ENCODE results near the gene SNX27.
A peak's percentile ranks its signal among the peaks of the same experiment; 100 is the strongest.
"Not testable (repeated sequence)": the region's sequence is repeated elsewhere in the genome, so short reads cannot be mapped to it uniquely, and the experiment has no call there.

Gene SNX27

DNA sequence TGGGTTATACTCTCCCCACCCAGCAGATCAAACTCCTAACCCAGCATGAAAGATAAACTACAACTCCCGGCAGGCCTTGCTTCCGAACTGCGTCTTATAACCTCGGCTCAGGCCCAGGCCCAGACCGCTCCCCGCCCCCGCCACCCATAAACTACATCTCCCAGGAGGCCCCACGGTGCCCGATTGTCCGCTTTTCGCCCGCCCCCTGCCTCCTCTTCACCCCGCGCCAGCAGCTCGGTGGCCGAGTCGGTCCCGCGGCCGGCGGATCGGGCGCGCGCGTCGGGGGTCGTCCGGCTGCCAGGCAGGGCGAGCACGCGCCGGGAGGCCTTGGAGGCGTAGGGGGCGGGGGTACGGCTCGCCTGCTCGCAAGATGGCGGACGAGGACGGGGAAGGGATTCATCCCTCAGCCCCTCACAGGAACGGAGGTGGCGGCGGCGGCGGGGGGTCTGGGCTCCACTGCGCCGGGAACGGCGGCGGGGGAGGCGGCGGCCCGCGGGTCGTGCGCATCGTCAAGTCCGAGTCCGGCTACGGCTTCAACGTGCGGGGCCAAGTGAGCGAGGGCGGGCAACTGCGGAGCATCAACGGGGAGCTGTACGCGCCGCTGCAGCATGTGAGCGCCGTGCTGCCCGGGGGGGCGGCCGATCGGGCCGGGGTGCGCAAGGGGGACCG lies at the start of gene SNX27:
Gene SNX27, plus strand, starts transcription at position 219 of the 669 bp plus-strand sequence. Its CDS starts 152 bp downstream, at position 371.
- peak; percentile 74 for DNase-seq

DNA sequence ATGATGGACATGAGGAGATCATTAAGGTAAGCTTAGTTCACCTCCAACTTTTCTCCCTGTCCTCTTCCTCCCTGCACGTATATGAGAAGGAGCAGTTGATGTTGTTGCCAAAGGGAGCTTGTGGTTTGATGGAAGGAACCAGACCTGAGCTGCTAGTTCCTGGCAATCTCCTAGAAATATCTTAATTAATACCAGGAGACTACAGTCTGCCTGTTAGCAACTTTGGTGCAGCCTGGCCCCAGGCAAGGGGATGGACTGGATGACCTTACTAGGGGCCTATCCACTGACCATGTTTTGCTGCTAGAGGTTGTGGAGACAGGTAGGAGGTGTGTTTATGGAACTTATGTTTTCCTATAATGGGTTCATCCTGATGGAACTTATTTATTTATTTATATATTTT lies 49.2 kb upstream of the SNX27 start:
- no peak for DNase-seq

DNA sequence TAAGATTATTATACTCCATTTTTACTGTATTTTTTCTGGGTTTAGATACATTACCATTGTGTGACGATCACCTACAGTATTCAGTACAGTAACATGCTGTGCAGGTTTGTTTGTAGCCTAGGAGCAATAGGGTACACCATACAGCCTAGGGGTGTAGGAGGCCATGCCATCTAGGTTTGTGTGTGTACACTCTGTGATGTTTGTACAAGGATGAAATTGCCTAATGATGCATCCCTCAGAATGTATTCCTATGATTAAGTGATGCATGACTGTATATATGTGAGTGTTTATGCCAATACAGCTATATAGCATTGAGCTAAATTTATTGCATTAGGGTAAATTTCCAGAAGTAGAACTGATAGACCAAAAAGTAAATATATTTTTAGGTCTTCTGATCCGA lies 48.5 kb upstream of the SNX27 start:
- no peak for DNase-seq

DNA sequence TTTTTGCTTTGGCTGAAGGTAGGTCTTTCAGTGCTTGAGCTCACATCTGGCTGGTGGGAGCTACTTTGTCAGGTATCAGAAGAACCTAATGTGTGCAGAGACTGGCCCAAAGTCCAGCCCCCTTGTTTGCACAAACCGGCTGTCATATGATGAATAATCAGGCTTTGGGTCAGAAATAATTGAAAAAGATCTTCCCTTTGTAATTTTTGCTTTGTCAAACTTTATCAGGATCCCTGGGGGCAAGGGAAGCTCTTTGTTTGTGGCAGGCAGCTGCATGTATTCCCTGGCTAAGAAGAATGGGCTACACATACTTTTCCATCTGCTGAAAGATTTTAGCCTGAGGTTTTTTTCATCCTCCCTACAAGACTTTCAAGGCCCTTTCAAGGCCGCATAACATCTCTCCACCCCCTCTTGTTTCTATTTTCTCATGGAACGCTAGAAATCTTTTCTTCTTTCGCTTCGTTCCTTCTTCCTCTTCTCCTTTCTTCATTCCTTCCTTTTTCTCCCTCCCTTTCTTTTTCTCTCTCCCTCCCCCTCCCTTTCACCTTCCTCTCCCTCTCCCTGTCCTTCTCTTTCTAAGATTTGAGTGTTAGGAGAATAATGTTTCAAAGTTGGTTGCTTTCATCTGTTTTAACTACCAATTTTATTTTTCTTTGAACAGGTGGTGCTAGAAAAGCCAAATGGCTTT lies 46.2 kb upstream of the SNX27 start:
- no peak for DNase-seq

DNA sequence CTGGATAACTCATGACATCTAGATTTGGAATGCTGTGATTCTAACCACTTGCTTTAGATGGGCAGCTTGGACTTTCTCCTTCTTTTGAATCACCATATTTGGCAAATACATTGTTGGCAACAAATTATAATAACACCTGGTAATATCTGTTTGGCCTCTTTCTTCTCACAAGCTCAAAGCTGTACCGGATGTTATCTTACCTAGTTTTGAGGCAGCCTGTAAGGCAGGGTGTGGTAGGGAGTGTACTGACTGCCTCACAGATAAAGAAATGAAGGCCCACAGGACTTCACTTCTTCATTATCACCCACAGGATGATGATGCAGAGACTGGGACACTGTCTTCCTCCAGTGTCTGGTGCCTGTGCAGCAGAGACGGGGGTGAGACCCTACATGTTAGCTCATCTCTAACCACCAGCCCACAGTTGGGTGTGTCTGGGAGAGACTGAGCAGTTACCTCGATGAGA lies 43.2 kb upstream of the SNX27 start:
- no peak for DNase-seq

DNA sequence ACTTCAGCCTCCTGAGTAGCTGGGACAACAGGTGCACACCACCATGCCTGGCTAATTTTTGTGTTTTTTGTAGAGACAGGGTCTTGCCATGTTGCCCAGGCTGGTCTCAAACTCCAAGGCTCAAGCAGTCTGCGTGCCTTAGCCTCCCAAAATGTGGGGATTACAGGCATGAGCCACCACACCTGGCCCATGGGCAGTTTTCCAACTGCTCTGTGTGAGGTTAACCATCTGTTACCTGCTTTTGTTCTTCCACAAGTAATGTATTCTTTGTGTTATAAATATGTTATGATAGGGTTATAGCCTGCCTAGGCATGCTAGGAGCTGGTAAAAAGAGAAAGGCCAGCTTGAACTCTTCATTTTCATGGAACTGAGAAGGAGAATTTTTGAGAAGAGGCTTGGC lies 41.0 kb upstream of the SNX27 start:
- DNase-seq = no peak

DNA sequence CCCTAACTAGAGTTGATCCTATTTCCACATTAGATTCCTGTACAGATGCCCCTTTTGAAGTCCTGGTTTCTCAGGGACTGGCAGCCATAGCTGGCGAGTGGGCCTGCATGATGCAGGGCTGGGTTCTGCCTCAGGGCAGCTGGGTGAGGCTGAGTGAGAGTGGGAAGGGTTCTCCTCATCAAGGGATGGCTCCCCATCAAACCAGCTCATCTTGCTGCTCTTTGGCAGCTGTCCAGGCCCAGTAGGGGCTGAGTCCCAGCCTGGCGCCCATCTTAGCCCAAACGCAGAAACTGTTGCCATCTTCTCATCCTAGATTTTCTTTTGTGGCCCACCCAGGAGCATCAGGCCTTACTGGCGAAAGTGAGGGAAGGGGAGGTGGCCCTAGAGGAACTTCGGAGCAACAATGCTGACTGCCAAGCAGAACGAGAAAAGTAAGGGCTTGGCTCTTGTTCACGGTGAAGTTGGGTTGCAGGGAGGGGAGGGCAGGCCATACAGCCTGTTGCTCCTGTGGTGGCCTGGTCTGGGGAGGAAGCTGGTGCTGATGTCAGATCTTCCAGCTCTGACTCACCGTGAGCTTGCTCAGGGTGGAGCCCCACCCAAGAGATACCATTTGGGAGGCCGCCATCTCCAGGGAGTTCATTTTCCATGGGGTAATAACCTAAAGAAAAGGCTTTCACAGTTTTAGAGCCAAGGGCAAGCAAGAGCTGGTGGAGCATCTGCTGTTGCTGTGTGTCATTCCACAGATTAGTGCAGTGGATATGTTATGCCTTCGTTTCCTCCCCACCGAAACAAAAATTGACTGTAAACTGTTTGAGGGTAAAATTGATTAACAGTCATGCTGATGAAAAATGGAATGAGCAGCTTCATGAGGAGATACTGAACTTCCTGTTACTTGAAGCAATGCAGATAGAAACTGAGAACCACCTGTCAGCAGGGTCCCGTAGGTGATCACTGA lies 37.0 kb upstream of the SNX27 start:
- DNase-seq = no peak

DNA sequence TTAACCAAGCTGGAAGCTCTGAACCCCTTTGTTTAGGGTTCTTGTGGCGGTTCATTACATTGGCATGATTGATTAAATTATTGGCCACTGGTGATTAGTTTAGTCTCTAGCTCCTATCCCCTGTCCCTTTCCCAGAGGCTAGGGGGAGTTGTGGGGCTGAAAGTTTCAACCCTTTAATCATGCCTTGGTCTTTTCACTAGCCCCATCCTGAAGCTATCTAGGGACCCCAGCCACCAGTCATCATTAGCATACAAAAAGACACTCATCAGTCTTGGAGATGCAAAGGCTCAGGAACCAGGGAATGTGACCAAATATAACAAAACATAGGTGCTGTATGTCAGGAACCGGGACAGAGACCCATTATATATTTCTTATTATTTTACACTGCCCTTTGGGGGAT lies 34.7 kb upstream of the SNX27 start:
- no peak for DNase-seq

DNA sequence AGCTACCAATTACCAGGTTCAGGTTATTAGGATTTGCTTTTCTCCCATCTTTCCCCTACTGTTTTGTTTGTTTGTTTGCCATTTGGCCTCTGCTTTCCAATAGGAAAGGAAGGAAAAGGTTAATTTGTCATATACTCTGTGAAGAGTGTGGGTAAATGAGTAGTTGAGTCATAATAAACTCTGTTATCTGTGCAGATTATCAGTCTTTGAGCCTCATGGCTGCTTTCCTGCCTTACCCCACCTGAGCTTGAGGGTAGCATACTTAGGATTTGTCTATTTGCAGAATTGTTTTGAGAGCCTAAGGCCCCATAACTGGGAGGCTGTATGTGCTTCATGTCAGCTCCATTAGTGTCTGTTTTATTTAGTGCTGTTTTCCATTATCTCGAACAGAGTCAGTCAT lies 32.9 kb upstream of the SNX27 start:
- DNase-seq = no peak

DNA sequence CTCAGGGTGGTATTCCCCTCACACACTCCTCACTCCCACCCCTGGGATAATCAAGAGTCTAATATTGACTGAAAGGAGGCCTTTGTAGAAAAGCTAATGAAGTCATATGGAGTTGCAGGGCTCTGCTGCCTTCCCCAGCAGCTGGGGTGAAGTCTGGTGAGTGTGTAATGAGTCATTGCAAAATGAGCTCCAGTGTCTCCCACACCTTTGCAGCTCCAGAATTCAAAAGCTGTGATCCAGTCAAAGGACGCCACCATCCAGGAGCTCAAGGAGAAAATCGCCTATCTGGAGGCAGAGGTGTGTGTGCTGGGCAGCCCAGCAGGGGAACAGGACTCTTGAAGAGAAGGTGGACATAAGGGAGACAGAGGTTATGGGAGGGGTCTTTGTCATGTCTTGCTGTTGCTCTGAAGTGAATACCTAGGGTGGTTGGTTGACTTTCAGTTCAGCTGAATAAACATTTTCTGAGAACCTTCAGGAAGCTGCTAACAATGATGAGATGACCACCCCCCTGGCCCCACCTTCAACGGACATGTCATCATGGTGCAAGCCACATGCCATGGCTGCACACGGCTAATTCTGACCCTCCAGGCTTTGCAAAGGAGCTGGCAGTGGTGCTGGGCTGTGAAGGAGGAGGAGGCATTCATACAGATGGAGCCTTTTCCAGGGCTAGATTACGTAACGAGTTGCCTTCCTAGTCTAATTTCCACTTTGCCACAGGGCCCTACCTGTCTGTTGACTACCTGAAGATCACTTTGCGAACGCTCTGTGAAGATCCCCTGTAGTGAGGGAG lies 32.2 kb upstream of the SNX27 start:
- no peak for DNase-seq

DNA sequence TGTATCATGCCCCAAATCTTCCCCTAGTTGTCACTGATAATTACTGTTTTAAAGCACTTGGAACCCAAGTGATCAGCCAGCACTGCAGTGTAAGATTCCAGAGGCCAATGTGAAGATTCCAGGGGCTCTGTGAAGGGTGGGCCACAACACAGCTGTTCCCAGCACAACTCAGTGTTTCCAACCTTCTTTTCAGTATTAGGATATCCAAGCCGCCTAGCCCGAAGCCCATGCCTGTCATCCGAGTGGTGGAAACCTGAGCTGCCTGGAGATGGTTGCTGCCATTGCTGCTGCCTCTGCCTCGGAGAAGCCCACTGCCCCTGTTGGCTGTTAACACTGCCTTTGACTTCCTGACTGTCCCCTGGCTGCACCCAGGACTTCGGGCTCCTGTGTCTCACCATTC lies 30.4 kb upstream of the SNX27 start:
- DNase-seq = no peak

DNA sequence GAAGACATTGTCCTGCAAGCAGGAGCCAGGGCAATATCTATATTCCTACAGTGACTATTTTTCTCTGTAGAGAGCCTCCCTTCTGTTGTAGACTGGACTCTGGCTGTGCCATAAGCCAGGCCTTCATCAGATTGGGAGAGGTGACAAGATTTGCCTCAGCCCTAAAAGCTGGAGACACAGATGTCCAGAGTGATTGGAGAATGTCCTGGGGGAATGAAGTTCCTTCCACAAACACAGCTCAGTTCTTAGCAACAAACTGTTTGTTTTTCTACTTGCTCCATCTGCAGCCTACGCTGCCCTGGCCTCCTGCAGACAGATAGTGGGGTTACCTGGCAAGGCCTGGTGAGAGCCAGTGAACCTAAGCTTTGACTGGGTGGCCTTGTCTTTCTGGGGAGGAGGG lies 29.9 kb upstream of the SNX27 start:
- no peak for DNase-seq

DNA sequence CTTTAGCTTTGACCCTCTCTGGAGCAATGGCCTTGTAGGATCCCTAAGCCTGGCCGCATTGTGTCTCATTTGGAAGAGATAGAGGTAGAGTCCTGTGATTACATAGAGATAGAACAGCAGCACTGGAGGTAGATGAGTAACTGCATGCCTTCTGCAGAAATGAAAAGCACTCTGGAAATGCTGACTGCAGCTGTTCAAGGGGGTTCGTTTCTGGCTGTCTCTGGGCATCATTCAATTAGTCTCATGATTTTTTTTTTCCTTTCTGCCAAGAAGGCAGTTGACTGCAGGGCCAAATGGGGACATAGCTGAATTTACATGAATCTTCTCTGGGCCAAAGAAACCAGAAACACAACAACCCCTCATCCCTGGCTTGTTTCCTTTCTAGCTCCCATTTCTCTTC lies 28.1 kb upstream of the SNX27 start:
- DNase-seq = no peak

DNA sequence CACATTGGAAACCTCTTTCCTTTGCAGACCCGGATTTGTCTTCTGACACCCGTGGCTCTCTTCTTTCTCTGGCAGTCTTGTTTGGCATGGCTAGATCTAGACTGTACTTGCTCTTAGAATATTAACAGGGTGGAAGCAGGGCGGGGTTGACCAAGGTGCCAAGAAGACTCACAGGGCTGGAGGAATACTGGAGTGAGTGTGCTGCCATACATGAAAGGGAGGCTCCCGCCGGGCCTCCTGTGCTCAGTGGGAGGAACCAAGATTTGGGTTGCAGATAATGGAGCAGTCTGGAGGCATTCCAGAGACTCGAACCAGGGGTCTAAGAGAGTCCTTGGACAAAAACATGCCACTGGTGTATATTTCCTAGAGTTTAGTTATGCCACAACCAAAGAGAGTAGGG lies 27.6 kb upstream of the SNX27 start:
- DNase-seq = no peak

DNA sequence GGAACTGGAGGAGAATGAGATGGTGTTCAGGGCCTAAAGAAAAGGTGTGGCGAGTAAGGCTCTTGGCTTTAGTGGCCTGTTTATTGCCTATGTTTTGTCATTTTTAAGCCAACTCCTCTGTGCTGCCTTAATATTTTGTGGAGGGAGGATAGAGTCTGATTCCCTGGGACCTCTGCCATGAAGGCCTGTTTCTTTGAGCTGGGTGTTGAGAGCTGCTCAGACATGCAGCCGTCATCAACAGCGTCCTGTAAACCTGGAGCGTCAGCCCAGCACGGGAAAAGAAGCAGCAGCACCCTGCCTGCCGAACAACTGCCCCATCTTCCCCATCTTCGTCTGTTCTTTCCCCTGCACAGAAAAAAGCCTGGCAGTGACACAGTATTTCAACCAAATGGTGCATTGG lies 27.1 kb upstream of the SNX27 start:
- no peak for DNase-seq

DNA sequence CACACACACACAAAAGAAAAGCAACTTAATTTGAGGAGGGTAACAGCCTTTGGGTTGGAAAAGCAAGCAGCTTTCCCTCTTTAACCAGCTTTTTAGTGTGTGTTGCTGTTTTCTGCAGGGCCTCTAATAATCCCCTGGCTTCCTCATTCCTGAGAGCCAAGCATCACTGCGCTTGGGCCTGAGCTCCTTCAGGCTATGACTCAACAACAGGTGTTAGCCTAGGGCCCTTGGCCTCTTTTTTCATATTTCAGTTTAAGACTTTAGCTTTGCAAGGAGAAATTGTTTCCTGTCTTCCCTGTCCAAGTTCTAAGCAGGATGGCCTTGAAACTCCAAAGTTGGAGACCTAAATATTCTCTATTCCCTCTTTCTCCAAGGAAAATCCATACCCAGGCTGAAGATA lies 26.2 kb upstream of the SNX27 start:
- DNase-seq = no peak

DNA sequence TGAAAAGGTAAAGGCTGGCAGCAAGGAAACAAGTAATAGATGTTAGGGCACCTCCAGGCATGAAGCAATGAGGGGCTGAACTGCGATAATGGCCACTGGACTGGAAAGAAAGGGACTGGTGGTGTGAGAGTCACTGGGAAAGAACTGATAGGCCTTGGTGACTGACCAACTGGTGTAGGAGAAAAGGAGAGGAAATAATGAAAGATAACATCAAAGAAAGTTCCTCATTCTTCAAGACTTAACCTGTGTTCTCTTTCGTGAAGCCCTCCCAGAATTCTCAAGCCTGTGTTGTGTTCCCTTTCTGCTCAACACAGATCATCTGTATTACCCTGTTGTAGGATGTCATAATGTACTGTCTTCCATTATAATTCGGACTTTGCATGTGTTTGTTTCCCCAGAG lies 20.9 kb upstream of the SNX27 start:
- no peak for DNase-seq

DNA sequence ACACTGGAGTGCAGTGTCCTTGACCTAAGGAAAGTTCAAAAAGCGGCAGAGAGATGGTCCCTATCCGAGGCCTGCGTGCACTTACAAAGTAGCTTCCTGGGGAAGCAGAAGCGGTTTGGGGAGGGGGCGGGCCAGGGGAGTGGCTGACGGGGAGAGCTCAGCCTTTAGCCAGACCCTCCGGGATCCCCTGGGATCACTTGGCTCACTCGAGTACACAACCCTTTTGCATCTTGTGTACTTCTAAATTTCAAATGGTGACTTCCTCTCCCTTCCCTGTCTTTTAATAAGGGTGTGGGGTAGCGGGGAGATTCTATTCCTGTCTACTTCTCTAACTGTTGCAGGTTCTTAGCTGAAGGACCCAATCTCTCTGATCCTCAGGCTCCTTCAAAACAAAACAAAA lies 18.1 kb upstream of the SNX27 start:
- DNase-seq = no peak

DNA sequence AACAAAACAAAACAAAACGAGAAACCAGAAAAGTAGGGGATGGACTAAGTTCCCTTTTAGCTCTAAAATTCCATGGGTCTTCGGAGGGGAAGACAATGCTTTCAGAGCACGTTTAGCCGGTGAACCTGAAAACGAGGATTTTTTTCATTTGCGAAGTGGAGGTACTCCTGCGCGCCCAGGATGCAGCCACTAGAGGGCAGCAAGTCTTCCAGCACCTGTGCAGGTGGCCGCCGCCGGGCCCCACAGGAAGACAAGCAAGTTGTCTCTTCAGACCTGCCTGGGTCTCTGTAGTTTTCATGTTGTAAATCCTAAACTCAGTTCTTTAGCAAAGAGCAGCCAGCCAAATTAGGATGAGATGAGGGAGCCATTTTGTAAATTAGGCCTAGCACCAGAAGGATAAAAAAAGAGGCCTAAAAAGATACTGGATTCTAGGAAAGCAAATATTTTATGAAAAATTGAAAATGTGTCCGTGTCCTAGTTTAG lies 17.7 kb upstream of the SNX27 start:
- no peak for DNase-seq

DNA sequence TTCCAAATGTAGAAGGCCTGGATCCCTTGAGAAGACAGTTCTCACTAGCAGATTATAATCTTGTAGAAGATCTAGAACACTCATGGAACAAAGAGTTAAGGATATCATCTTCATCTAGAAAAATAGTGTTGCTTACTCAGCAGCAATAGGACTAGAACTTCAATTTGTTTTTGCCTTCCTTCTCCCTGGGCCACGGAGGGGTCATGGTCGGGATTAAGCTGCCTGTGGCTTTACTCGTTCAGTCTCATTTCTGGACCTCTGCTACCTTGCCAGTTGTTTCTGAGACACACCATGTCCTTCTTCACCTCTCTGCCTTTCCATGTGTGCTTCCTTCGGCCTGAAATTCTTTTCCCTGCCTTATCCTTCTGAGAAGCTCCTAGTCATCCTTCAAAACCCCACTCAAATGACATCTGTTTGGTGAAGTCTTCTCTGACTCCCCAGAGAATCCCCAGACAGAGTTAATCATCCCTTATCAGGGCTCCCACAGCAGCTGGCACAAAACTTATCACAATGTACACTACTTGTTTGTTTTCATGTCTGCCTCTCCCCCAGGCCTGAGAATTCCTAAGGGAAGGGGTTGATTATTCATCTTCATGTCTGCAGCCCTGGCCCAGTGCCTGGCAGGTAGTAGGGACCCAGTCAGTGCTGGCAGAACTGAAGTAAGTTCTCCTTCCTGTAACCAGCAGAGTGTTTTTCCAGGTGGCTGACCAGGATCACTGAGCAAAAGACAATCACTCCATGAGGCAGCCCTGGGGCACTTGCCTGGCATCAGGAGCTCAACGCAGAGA lies 15.5 kb upstream of the SNX27 start:
- no peak for DNase-seq

DNA sequence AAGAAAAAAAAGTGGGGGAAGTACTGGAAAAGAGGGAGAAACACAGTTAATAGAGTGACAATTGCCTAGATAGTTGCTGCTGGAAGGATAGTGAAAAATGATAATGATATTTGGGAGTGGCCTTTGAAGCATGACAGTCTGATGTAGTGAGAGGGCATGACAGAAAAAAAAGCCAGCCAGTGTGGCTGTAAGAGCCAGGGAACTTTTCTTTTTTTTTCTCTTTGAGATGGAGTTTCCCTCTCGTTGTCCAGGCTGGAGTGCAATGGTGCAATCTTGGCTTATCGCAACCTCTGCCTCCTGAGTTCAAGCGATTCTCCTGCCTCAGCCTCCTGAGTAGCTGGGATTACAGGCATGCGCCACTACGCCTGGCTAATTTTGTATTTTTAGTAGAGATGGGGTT lies 9.3 kb upstream of the SNX27 start:
- not testable (repeated sequence) for DNase-seq

DNA sequence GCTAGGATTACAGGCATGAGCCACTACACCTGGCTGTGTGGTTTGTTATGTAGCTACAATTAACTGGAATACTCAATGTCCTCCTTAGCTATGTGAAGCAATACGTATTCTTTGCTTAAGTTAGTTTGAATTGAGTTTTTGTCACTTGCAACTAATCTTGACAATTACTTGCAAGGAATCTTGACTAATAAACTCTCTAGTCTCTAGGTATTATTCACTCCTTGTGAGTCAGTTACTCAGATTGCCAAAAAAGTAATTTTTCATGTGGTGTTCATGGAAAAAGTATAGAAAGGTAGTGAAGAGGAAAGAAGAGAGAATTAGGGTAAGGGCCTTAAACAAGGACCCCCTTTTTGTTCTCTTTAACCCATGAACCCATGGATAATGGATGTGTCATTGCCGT lies 7.6 kb upstream of the SNX27 start:
- no peak for DNase-seq
